MM.1S (cell line): ENCODE results near the gene PAAF1.

Experiments
- EZH2 ChIP-seq: fragments of 300-600 bp; sonication (generic); optimal IDR thresholded peaks from 2 replicates; pipeline ENCODE3; 2017; ENCODE audit warnings: low read depth, mild to moderate bottlenecking, antibody characterized with exemption, low read length, mixed read lengths
- EZH2phosphoT487 ChIP-seq: fragments of 300-600 bp; sonication (generic); IDR thresholded peaks from 2 replicates; pipeline ENCODE4 v1.6.1; 2018; ENCODE audit warnings: antibody characterized with exemption, low read length
- TF ChIP-seq, protein P1 (sequence below): fragments of 300-600 bp; sonication (generic); IDR thresholded peaks from 2 replicates; pipeline ENCODE4 v1.5.1; 2016; ENCODE audit warnings: antibody characterized with exemption, low read length, mixed read lengths

DNA sequence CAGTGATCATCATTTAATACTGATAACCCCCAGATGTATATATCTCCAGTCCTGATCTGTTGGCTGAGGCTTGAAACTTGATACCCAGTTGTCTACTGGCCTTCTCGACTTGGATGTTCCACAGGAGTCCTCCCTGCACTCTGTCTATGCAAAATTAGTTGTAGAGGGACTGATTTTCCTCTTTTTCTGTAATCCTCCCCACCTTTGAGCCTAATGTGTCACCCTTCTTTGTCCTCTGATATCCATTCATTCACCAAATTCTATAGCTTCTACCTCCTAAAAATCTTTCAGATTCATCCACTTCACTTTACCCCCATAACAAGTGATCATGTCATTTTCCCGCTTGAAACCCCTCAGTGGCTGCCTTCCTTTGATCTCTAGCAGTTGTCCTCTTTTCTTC, 16.6 kb upstream of the PAAF1 start:
- TF ChIP-seq, protein P1, sequence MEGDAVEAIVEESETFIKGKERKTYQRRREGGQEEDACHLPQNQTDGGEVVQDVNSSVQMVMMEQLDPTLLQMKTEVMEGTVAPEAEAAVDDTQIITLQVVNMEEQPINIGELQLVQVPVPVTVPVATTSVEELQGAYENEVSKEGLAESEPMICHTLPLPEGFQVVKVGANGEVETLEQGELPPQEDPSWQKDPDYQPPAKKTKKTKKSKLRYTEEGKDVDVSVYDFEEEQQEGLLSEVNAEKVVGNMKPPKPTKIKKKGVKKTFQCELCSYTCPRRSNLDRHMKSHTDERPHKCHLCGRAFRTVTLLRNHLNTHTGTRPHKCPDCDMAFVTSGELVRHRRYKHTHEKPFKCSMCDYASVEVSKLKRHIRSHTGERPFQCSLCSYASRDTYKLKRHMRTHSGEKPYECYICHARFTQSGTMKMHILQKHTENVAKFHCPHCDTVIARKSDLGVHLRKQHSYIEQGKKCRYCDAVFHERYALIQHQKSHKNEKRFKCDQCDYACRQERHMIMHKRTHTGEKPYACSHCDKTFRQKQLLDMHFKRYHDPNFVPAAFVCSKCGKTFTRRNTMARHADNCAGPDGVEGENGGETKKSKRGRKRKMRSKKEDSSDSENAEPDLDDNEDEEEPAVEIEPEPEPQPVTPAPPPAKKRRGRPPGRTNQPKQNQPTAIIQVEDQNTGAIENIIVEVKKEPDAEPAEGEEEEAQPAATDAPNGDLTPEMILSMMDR, result no peak
- TF ChIP-seq EZH2phosphoT487, result no peak
- TF ChIP-seq EZH2, result no peak
